Posterior vena cava (tissue), 2 donors: ENCODE data around the gene BLOC1S2. TPM values are rescaled to one million over a fixed set of nuclear protein-coding genes. Genes with fewer than 3 reads are reported as not detected.
A peak's percentile ranks its signal among the peaks of the same experiment; 100 is the strongest.
"Not testable (repeated sequence)": the region's sequence is repeated elsewhere in the genome, so short reads cannot be mapped to it uniquely, and the experiment has no call there.

Source experiments
- DNase-seq: peaks from one replicate; pipeline ENCODE4 v3.0.0-alpha.2; 2020; ENCODE audit warnings: low spot score
- intact Hi-C, 2 donors: fragments of 100-400 bp; cut with DNase I; formaldehyde crosslinking; loops; one replicate each; pipeline versions ENCODE4 v1.14.1 to v1.14.2; 2022 to 2023
- total RNA-seq, 2 donors: library from RNA; stranded (reverse); fragmentation: NEBNext Ultra II Directional; extraction: Animal tissue kit (Norgen Biotek cat#: 25700); gene quantifications; one replicate each; pipeline ENCODE4 v1.2.1, GENCODE V29; 2021
- donor health status: DM: yes; HTN: yes; CAD: no.
- donor health status: DM: yes; HTN: yes; CAD: no.

BLOC1S2 gene
- total RNA-seq, 2 donors from 2014 or later, result 23.6 to 24.6 TPM

DNA sequence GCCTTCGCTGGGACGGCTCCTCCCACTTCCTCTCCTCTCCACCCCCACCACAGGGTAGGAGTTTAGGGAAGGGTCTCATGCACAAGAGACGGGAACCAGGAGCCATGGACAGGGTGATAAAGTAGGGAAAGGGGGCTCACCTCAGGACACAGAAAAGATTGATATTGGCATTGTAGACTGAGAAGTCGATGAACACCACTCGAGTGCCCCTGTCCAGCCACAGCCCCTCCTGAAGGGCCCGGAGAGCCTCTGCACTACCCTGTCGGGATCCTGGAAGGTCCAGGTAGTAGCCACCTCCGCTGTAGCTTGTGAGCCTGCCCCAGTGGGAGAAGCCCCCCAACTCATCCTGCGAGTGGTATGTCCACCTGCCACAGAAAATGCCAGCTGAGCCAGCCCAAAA lies 10.8 kb upstream of the BLOC1S2 start:
- intact Hi-C loops, result no loop called here
- no peak for DNase-seq

DNA sequence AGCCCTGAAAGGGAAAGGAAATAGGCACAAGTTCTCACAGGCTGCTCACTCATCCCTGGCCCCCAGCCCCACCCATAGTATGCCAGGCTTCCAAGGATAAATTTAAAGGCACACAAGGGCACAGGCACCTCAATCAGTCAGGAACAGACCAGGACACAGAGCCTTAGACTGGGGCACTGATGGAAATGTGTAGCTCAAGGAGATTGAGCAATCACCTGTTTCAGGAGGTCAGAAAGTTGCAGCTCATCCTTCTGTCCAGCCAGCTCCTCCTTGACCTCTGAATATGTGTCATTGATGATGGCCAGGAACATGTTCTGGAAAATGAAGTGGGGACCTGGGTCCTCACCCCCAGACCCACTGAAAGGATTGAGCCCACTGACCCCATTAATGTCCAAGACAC lies 6.6 kb upstream of the BLOC1S2 start:
- intact Hi-C loops, result no loop called here
- DNase-seq, result no peak

DNA sequence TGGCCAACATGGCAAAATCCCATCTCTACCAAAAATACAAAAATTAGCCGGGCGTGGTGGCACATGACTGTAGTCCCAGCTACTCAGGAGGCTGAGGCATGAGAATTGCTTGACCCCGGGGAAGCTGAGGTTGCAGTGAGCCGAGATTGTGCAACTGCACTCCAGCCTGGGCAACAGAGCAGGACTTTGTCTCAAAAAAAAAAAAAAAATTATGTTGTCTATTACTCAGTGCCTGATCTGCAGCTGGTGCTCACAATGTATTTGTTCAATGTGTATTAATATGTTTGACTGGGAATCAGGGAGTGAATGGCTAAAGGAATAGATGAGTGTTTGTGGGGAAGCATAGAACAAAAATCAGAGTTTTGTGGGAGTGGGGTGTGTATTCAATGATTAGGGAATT lies 5.8 kb upstream of the BLOC1S2 start:
- intact Hi-C loops, DNase-seq: not testable (repeated sequence)

DNA sequence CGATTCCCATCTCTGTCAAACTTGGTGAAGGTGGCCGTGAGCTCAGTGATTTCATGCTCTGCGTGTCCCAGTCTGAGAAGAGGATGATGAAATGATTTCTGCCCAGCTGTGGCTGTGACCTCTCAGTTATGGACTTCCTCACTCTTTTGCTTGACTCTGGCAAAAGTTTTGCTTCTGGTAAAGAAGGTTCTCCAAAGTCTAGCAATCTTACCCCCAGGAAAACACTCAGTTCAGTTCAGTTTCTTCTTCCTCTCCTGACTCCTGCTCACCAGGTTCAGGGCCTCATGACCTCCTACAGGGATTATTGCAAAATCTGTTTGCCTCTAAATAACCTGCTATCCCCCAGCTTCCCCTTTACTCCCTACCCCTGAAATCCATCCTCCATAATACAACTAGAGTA lies 4.9 kb upstream of the BLOC1S2 start:
- DNase-seq, result no peak
- intact Hi-C loops, result no loop called here

DNA sequence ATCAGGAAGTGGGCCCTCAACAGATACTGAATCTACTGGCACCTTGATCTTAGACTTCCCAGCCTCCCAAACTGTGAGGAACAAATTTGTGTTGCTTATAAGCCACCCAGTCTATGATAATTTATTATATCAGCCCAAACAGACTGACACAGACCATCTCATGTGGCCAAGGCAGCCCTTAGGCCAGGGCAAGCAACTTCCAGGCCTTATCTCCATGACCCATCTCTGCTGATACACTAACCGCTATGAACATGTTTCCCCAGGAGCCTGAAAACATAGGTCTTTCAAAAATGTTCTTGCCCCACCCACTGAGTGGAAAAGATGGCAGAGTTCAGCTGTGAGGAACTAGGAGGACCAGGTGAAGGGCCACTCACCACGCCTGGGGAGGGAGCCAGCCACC lies 3.2 kb upstream of the BLOC1S2 start:
- intact Hi-C loops, result no loop called here
- DNase-seq, result no peak

DNA sequence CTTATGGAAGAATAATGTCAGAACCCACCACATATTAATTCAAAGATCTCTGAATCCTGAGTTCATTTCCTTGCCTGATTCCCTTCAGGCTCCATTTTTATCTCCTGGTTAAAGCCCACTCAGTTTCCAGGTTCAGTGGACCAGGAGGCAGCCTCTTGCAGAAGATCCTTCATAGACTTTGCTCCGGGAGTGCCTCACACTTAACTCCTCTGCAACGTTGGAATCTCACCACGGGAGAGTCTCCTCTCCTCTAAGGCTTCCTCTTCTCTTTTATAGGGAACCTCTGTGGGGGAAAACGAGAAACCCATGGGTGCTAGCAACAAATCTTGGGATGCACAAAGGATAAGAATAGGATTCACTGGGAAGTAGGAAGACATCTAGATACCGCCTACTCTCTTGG lies 1.7 kb upstream of the BLOC1S2 start:
- intact Hi-C loops, result no loop called here
- no peak for DNase-seq

DNA sequence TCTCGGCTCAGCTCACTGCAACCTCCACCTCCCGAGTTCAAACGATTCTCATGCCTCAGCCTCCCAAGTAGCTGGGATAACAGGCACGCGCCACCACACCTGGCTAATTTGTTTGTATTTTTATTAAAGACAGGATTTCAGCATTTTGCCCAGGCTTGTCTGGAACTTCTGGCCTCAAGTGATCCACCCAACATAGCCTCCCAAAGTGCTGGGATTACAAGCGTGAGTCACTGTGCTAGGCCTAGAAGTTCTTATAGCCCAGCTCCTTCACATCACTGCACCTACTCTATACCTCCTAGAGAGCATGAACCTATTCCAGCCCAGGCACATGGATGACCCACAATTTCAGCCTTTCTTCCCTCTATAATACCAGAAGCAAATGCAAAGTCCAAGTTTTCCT lies 1.3 kb upstream of the BLOC1S2 start:
- intact Hi-C loops, result no loop called here
- no peak for DNase-seq

DNA sequence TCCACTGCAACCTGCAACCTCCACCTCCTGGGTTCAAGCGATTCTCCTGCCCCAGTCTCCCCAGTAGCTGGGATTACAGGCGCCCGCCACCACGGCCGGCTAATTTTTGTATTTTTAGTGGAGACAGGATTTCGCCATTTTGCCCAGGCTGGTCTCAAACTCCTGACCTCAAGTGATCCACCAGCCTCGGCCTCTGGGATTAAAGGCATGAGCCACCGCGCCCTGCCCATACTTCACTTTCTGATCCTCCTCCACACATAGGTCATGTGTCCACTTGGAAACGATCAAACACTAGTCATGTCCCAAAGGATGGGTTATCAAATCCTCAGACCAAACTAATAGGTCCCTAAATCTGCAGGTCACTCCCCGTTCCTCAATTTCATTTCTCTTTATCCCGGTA lies 1.2 kb downstream of the BLOC1S2 start:
- intact Hi-C loops, DNase-seq: not testable (repeated sequence)

DNA sequence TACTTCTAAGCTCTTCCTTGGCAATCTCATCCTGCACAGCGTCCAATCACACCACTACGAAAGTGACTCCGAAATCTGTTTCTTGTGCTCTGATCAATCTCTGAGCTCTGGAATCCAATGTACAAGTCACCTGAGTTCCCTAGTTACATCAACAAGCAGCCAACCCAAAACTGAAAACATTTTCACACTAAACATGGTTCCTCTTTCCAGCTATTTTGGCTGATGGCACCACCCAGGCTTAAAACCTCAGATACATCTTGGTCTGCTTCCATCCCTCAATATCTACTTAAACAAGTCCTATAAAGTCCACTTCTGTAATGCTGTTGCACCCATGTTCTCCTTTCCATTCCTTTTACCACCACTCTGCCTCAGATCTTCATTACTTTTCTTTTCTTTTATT lies 3.6 kb downstream of the BLOC1S2 start:
- no peak for DNase-seq
- intact Hi-C loops, result no loop called here

DNA sequence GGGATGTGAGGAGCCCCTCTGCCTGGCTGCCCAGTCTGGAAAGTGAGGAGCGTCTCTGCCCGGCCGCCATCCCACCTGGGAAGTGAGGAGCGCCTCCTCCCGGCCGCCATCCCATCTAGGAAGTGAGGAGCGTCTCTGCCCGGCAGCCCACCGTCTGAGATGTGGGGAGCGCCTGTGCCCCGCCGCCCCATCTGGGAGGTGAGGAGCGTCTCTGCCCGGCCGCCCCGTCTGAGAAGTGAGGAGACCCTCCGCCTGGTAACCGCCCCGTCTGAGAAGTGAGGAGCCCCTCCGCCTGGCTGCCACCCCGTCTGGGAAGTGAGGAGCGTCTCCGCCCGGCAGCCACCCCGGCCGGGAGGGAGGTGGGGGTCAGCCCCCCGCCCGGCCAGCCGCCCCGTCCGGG lies 9.5 kb downstream of the BLOC1S2 start:
- DNase-seq, intact Hi-C loops: not testable (repeated sequence)

DNA sequence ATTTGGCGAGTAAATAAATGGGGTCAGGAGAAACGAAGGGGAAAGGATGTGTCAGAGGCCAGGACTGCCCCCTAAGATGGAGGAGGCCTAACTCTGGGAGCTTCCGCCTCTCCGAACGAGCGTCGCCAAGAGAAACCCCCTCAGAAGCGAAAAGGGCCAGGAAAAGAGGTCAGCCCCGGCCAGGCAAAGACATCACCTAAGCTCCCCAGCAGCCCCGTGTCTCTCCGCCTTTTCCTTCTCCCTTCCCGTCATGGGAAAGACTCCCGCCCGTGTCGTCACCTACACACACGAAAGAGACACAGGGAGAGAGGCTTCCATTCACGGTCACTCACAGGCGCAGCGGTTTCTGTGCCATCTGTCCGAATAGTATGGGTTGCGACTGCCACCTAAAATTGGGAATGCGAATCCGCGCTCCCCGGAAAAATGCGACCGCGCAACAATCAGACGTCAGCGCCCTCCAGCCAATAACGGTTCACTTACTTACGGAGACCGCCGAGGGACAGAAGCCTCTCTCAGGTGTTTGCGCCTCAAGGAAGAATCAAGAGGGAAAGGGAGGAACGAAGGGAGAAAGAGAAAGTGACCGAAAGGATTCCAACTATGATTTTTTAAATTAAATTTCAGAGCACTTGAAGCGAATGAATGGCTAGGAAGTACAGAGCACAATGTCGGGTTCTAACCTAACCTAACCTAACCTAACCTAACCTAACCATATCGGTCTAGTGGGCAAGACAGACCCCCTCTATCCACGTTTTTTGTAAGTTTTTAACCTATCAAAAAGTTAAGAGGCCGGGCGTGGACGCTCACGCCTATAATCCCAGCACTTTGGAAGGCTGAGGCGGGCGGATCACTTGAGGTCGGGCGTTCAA lies 19.0 kb downstream of the BLOC1S2 start, which contains the start of gene CWF19L1:
TSS of gene CWF19L1 (minus strand) at position 400 of the 866 bp plus-strand sequence. CDS start at position 355, 45 bp downstream.
- DNase-seq, result peak; percentile 95
- intact Hi-C loops, result no loop called here

DNA sequence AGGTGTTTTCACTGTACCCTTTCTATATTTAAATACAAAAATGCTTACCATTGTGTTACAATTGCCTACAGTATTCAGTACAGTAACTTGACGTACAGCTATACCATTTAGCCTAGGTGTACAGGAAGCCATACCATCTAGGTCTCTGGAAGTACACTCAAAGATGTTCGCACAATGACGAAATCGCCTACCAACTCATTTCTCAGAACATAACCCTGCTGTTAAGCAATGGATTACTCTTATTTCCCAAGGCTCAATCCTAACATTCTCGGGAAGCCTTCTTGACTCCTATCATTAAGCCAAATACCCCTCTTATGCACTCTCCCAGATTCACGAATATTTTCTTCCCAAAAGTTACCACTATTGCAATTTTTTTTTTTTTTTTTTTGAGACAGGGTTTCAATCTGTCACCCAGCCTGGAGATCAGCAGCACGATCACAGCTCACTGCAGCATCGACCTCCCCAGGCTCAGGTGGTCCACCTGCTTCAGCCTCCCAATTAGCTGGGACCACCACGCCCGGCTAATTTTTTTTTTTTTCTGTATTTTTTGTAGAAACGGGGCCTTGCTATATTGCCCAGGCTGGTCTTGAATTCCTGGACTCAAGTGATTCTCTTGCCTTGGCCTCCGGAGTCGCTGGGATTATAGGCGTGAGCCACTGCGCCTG lies 20.5 kb downstream of the BLOC1S2 start:
- intact Hi-C loops, result no loop called here
- no peak for DNase-seq

DNA sequence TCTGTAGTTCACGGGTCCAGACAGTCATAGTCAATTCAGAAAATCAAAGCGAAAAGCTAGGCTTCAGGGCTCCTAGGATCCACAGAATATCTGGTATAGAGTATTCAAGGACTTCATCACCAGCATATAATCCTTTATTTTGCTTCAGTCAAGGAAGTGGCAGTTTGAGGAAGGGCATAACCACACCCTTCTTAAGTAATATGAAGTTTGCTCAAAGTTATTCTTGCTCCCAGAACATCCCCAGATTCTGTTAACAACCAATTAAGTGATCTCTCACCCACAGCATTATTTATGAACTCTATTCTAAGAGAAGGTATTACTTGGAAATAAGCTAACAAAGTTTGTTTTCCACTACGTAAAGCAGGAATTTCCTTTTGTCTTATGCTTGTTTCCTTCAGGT lies 32.3 kb downstream of the BLOC1S2 start:
- no peak for DNase-seq
- intact Hi-C loops, result no loop called here

DNA sequence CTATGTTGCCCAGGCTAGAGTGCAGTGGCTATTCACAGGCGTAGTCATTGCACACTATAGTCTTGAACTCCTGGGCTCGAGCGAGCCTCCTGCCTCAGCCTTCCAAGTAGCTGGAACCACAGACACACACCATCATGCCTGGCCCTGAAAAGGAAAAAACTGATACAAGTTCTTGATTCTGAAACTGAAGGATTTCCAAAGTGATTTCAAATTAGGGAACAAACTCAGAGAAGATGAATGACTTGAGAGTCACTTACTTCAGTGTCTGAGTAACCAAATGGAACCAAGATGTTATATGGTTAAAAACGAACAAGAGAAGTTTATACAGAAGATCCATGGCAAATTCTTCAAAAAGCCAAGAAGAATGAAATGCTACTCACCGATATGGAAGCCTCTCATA lies 33.4 kb downstream of the BLOC1S2 start:
- intact Hi-C loops, result no loop called here
- no peak for DNase-seq

DNA sequence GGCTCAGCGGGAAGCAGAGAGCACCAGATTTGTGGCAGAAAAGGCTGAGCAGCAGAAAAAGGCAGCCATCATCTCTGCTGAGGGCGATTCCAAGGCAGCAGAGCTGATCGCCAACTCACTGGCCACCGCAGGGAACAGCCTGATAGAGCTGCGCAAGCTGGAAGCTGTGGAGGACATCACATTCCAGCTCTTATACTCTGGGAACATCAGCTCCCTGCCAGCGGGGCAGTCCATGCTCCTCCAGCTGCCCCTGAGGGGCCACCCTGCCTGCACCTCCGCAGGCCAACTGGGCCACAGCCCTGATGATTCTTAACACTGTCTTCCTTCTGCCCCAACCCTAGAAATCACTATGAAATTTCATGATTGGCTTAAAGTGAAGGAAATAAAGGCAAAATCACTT lies 37.7 kb downstream of the BLOC1S2 start:
- DNase-seq, result no peak
- intact Hi-C loops, result no loop called here

DNA sequence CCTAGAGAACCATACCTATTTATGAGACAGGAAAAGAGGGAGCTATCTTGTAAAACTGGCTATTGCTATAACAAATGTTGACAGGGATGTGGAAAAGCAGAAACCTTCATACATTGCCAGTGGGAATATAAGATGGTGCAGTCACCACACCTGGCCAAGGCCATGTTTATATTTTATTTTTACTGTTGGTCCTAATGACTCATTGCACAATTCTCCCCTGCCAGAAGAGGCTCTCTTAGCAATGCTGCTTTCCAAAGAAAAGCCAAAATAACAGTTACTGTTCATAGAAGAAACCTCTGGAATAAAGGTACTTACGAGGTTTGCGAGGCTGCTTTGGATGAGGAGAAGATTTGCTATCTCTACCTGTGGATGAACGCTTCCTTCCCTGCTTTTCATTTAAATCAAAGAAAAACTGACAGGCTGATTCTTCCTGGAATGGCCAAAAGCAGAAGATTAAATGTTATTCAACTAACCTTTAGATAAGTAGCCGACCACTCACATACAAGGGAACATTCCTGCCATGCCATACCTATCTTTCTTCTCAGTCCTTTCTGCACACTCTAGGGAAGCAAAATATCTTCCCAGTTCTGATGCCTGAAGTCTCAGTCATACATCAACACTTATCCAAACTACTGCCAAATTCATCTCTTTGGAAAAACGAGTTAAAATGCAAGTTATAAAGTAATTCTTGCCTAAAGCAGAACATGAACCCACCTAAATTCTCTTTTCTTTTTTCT lies 40.8 kb downstream of the BLOC1S2 start:
- intact Hi-C loops, result no loop called here

DNA sequence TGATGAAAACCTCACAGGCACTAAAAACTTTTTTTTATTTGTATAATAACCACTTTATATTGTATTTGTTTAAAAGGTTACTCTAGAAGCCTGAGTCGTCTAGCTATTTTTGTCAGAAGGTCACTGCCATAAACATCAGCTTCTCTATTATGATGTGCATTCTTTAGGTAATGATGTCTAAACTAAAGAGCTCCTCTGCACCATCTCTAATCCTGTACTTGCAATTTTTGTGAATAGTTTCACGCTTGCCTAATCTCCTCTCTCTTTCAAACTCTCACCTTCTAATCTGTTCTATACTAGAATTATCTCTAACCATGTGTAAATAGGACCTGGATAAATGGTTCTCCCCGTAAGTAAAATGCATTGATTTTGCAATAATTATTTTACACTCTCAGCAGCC lies 46.6 kb downstream of the BLOC1S2 start:
- DNase-seq, result no peak
- intact Hi-C loops, result no loop called here

More for the DNA sequence above, 40.8 kb downstream of the BLOC1S2 start:
- no peak for DNase-seq

DNA sequence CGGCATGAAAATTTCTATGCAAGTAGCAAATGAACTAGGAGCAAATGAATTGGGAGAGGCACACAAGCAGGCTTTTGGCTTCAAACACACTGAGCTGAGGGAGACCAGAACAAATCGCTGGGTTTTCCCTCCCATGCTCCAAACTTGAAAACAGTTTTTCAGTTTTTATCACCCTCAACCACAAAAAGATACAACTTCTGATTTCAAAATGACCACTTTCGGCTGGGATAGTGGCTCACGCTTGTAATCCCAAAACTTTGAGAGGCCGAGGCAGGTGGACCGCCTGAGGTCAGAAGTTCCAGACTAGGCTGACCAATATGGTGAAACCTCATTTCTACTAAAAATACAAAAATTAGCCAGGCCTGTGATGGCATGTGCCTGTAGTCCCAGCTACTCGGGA lies 48.1 kb downstream of the BLOC1S2 start:
- DNase-seq, result no peak
- intact Hi-C loops, result no loop called here

DNA sequence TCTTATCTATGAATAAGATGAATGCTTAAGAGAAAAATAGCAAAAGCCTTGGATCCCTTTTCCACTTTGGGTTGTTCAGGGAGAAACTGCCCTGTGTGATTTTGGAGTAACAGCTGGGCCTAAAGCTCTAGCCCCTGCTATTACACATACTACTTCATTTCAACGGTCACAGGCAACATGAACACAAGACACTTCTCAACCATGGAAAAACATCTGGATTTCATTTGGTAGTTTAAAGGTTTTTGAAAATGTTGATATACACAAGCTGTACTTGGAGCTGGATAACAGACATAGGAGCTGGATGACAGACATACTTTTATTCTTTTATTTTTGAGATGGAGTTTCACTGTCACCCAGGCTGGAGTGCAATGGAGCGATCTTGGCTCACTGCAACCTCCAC lies 54.4 kb downstream of the BLOC1S2 start:
- intact Hi-C loops, result no loop called here
- DNase-seq, result no peak

DNA sequence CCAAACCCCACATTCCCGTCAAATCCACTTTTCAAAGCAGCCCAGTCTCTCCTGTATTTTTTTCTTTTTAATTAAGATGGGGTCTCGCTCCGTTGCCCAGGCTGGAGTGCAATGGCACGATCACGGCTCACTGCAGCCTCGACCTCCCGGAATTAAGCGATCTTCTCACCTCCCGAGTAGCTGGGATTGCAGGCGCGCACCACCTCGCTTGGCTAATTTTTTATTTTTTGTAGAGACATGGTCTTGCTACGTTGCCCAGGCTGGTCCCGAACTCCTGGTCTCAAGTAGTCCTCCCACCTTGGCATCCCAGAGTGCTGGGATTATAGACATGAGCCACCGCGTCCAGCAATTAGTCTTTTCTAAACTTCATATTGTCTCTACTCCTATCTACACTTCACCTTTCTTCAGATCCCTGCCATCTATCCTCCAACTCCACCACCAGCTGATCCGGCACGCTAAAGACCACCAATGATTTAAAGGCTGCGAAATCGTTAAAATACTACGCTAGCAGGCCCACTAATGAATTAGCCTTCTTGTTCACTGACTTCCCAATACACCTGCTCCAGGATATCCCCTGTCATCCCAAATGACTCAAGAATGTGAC lies 56.6 kb downstream of the BLOC1S2 start:
- intact Hi-C loops, result no loop called here

More for the DNA sequence above, 56.6 kb downstream of the BLOC1S2 start:
- DNase-seq, result no peak
